ENCODE measurements around the gene FAM217A.

FAM217A gene

DNA sequence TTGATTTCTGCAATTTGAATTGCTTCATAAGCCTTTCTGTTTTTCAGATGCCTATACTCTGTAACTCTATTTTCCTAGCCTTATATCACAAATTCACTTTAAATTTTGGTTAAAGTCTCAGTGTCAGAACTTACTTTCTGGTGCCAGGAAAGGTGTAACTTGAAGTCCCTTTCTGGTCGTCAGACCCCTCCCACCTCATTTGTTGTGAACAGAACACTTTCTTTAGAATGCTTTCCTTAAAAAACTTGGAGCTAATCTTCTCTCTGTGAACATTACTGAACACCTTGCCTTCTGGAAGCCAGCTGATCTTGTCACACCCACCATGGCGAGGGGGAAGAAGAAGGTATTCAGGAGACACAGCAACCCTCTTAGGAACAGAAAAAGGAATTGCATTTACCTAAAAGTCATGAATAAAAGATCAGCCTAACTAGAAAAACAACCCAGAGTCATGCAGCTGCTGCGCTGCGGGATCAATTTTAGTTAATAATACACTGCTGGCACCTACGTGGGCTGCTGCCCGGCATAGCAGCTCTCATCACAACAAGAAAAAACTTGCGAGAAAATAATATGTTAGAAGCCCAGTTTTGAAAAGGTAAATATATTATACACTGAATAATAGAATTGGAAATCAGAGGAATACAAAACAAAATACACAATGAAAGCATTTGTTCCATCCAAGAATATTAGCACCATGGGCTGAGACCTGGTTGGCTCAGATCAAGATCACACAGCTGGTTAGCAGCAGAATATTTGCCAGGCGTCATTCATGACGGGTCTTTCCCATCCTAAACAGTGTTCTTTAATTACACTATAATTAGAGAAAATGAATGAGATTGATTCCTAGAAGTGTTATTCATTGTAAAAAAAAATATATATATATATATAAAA, 5.8 kb upstream of the FAM217A start:
- no peak for DNase-seq

DNA sequence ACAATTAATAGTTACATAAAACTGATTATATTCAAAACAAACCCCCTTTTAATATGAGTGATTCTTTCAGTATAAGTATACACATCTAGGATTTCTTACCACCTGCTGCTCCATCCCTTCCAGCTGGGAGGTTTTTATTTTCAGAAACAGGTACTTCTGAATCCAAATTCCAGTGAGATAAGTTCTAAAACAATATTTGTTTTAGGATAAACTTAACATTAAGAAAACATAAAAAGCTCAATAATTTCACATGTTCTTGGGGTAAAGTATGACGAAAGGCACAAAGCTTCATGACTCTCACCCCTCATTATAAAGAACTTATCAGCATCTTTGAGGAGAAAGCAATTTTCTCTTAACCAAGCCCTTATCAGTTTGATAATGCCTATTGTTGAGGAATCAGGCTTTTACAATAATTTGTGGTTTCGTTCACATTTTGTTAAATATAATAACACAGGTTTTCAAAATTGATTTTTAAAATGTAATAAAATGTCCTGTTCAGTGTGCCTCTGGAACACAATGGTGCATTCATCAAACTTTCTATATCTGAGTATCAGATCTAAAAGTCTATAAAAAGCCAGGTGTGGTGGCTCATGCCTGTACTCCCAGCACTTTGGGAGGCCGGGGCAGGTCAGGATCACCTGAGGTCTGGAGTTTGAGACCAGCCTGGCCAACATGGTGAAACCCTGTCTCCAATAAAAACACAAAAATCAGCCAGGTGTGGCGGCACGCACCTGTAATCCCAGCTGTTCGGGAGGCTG, 4.3 kb downstream of the FAM217A start:
- DNase-seq, result no peak

DNA sequence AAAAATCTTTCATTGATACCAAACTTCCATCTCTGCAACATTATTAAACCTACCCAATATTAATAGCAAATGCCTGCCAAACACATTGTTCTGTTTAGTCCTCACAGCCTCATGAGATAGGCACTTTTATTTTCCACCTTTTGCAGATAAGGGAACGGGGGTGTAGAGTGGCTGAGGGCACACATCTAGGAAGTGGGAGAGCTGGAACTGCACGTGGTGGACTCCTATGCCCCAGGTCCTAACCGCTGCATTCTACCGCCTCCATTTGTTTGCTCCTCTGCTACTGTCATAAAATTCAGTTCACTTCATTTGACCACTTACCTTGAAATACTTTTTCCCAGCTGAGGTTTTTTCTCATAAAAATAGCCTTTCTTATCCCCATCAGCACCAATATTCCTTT, 7.6 kb downstream of the FAM217A start:
- DNase-seq, result no peak

DNA sequence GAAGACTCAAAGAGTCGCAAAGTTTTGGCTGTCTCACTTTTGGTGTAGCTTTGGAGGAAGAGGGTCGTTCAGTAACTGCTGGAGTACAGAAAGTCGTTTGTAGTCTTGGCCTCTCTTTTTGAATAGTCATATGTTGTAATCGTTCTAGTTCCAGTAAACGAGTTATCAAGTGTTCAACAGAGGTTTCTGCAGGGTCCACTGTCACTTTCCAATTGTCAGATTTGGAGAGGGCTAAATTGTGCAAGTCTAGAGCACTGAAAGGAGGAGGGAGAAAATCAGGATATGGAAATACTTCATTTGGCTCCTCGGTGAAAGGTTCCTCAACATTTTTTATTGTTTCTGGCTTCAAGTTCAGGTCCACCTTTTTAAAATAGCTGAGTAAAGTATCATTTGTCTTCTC, 9.7 kb downstream of the FAM217A start:
- DNase-seq, result no peak

DNA sequence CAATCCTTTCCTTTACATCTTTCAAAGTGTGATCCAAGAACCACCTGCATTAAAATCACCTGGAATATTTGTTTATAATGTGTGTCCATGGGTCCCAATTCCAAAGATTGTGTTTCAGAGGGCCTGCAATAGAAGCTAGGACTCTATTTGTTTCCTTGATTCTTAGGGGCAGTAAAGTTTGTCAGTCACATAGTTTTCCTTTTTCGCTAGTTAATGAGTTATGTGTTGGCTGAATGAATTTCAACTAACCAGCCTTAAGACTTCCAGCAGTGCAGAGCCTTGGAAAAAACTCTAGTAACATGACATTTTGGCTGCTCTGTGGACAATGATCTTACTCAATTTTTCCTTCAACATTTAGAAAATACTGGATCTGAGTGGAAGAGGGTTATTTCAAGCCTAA, 11.3 kb downstream of the FAM217A start:
- no peak for DNase-seq

DNA sequence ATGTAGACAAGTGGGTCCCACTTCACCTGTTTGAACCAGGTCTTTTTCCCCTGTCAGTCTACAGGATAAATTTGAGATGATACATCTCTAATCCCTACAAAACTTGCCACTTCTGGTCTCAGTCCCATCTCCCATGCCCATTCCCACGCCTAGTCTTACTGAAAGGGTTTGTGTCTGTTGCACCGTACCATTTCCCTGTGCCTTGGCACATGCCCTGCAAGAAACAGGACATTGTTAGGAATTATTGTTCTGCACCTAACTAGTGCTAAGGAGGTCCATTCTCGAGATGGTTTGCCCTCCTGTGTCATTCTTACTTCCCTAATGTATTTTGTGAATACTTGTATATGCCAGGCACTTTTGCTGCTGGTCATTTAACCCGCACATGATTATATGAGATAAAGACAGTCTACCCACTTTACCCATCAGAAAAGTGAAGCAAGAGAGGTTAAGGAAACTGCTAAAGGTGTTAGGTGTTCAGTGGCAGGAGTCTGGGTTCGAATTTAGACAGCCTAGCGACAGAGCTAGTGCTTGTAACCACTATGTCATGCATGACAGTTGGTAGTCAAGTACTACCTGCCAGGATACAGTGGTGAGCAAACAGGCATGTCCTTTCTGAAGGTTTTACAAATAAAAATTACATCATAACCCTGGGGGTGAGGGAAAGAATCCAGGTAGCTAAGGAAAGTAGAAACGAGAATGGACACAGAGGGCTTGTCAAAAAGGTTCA, 12.7 kb downstream of the FAM217A start:
- DNase-seq, result no peak

DNA sequence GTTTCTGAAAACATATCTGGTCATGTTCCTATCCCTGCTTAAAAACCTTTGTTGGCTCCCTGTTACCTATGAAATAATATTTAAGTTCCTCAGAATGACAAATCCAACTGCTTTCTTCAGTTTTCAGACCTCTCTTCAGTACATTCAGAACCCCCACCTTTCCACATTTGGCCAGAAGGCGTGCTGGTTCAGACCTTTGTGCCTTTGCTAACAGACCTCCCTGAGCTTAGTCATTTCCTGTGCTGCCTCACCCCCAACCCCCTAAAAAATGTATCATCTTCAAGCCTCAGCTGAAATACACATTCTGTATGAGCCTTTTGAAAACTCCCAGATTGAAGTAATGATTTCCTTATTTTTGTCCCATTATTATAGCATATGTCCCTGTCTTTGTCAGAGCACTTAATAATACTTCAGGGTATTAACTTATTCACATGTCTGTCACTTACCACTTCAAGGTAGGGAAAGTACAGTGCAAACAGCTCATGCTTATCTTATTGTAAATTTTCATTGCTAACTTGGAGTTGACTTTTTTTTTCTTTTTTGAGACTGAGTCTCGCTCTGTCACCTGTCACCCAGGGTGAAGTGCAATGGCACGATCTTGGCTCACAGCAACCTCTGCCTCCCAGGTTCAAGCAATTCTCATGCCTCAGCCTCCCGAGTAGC, 19.7 kb downstream of the FAM217A start:
- peak; percentile 63 for DNase-seq

DNA sequence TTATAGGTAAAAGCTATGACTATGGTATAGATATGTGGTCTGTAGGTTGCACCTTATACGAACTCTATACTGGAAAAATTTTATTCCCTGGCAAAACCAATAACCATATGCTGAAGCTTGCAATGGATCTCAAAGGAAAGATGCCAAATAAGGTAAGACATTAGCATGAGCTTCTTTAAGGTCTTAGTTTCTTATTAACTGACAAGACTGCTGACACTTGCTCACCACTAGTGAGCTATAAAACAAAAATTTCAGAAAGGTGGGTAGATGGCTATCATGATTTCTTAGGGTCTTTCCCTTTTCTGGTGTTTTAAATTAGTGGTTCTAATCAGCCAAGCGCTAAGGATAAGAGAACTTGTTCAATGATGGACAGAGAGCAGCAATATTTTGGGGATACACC, 21.9 kb downstream of the FAM217A start:
- DNase-seq, result no peak

DNA sequence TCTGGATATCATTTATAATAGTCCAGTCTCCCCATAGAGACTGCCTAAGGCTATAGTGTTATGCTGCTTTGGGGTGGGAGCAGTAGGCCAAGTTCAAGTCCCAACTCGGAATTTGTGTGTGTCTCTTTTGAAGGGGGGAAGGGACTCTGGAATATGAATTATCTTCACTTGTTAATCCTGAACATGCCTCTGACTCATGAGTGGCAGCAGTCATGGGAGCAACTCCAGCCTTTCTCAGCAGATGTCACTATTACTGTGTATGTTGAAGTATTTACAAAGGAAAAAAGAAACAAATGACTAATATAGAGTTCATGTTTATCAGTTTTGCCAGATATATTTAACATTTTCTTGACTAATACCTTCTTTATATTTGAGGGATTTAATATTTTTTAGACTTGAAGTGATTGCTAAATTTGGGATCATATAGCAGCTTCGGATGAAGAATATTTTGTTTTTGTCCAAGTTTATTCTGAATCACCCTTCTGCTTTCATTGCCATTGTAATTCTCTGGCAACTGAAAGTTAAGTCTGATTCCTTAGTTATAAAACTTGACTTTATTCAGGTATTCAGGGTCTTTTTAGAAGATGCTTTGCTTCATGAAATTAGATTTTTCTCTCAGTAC, 23.4 kb downstream of the FAM217A start:
- DNase-seq, result peak; percentile 28

DNA sequence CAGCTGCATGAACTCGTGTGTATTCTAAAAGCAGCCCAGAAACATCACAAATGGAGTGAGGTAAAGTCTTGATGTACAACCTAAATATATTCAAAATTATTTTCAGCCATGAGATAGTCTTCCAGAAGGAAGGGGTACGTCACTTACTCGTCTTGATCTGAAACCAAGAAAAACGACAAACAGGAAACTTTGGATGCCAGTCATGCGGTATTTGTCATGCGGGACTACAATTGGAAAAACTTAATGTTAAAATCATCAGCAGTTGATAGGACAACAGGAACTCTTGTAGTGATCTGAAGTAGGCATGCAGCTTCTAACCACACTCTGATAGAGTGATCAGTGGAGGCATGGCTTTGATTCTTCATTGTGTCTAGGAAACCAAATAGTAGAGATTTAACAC, 29.7 kb downstream of the FAM217A start:
- DNase-seq, result no peak

DNA sequence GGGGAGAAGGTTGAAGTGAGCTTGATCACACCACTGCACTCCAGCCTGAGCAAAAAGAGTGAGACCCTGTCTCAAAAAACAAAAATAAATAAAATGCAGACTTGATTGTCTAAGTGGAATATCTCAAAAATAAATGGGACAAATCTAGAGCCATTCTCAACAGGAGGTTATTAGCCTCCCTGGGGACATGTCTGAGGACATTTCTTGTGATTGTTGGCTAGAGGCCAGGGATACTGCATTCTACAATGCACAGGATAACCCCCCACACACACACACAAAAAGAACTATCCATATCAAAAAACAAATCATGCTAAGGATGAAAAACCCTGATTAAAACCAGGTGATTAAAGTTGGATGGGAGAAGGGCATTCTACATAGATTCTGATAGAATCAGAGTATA, 37.5 kb downstream of the FAM217A start:
- no peak for DNase-seq

DNA sequence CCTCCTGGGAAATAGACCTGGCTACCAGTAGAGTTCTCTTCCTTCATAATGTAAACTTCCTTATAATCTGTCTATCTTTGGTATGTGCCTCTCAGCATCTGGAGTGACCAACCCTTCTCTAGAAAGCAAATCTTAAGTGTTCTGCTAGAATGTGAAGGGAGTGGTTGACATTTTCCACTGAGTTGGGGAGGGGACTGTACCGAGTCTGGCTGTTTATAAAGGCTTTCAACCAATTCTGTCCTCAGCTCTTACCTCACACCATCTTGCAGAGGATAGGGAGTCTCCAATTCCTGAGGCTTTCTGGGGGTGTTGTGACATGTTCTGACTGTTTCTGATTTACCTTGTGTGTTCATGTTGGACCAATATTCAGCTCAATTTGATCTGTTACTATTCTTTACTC, 39.6 kb downstream of the FAM217A start:
- DNase-seq, result no peak

DNA sequence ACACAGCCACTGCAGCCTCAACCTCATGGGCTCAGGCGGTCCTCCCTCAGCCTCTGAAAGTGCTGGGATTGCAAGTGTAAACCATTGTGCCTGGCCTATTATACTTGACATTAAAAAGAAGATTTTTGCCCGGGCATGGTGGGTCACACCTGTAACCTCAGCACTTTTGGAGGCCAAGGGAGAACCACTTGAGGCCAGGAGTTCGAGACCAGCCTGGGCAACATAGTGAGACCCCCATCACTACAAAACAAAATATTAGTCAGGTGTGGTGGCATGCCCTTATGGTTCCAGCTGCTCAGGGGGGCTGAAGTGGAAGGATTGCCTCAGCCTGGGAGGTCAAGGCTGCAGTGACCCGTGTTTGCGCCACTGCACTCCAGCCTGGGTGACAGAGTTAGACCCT, 42.4 kb downstream of the FAM217A start:
- no peak for DNase-seq

DNA sequence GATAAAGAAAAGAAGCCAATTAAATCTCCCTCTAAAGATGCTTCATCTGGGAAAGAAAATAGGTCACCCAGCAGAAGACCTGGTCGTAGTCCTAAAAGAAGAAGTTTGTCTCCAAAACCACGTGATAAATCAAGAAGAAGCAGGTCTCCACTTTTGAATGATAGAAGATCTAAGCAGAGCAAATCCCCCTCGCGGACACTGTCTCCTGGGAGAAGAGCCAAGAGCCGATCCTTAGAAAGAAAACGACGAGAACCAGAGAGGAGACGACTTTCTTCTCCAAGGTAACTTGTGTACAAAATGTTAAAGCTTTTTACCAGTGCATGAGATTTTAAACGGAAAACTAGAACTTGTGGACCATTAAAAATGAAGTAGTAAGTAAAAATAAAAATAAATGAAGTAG, 46.5 kb downstream of the FAM217A start:
- no peak for DNase-seq

DNA sequence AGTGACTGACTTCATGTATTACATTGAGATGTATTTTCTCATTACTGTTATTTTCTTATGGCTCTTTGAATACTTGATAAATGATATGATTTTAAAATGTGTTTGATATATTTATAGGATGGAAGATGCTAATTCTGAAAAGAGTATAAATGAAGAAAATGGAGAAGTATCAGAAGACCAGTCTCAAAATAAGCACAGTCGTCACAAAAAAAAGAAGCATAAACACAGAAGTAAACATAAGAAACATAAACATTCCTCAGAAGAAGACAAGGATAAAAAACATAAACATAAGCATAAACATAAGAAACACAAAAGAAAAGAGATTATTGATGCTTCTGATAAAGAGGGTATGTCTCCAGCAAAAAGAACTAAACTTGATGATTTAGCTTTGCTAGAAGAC, 47.5 kb downstream of the FAM217A start:
- DNase-seq, result no peak

DNA sequence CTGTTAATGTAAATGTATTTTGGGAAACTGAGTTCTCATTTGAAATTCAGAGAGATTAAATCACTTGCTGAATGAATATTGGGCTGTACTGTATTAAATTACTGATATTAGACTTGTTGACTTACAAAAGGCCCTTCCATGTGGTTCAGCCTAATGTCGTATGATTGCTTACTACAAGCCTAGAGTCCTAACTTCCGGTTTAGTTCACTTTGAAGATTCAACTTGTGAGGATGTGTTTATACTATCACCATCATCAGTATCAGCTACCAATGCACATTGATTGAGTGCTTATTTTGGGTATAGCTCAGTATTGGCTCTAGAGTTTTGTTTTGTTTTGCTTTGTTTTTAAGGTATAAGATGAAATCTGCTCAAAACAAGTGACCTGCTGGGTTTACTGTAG, 48.3 kb downstream of the FAM217A start:
- no peak for DNase-seq

DNA sequence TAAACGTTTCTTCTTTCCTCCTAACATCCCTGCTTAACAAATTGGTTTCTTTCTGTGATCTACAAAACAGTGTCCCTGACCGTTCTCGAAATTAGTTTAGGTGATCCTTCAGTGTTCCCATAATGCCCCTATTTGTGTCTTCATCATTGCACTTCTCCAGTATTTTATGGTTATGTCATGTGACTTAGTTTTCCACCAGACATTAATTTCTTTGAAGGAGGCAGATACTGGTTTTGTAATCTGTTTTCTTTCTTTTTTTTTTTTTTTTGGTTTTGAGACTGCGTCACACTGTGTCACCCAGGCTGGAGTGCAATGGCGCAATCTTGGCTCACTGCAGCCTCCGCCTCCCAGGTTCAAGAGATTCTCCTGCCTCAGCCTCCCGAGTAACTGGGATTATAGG, 49.2 kb downstream of the FAM217A start:
- DNase-seq, result no peak

DNA sequence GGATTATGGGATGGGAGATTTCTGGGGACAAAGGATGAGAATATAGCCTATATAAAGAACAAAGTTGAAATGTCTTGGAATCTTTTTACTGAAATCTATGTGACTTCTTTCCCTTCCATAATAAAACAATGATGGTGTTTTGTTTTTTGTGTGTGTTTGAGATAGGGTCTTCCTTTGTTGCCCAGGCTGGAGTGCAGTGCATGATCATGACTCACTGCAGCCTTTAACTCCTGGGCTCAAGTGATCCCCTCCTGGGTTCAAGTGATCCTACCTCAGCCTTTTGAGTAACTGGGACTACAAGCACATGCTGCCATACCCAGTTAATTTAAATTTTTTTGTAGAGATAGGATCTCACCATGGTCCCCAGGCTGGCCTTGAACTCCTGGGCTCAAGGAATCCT, 50.9 kb downstream of the FAM217A start:
- DNase-seq, result no peak

DNA sequence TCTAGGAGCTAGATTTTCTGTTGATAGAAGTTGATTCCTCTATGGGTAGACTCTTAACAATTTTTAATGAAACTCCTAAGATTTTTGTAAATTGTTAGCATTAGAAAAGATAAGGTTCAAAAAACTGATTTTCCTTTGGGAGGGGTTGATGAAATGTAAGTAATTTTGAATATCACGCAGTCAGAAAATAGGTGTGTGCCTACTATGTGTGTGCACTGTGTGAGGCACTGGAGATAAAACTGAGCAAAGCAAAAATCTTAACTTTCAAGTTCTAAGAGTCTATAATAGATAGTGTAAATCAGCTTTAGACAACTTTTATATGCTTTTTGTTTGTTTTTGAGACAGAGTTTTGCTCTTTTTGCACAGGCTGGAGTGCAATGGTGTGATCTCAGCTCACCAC, 53.3 kb downstream of the FAM217A start:
- DNase-seq, result no peak

DNA sequence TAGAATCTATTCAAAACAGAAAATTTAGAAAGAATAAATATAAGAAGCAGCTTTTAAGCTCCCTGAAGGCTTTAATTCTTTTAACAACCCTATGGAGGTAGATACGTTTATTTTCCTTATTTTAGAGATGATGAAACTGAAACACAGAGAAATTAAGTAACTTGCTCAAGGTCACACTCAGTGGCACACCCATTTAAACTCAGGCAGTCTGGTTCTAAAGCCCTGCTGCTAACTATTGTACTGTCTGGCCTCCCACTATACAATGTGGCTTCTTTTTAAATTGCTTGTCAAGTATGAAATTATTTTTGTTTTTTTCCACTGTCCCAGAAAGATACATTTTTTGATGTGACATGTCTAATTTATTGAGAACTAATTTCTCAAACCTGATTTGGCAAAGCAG, 55.7 kb downstream of the FAM217A start:
- DNase-seq, result no peak

DNA sequence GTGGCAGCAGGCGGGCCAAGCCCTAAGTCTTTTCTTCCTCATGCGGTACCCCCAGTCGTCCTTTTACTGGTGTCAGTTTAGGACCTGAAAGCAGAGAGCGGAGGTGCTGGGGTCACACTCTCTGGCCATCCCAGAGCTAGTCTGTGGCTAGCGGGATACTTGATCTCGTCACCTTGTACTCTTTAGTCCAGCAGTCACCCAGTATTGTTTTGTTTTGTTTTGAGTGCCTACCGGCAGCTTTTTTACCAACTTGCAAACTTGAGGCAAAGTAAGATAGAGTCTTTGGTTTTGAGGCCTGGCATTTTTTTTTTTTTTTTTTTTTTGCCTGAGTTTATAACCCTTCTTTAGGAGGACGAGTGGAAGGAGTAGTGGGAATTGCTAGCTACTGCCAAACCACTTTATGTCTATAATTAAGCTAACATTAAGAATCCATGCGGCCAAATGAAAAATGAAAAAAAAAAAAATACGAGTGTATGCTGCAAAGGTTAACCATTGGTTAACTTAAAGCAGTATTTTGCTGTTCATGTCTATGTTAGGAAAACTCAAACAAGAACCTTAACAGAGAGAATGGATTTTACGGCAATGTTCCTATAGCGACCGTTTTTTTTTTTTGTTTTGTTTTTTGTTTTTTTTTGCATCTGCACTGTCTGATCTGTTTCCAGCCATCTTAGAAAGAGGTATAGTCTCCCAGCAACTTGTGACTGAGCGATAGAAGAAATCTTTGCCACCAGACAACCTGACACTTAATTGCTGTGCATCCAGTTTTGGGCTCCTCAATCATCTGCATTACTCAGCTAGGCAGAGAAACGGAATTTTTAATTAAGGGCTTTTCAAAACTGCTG, 56.9 kb downstream of the FAM217A start:
- DNase-seq, result no peak
